GM18951 (cell line): ENCODE measurements around the gene RPL21.

Source experiments
- POLR2A ChIP-seq: IDR thresholded peaks from 4 replicates; pipeline ENCODE4 v1.6.1; 2011; ENCODE audit warnings: mild to moderate bottlenecking; ENCODE audit not compliant: insufficient read length, insufficient read depth; ENCODE audit errors: extremely low read depth
- in situ Hi-C: fragments of 300-500 bp; cut with MboI; formaldehyde crosslinking; loops from one replicate; pipeline ENCODE4 v1.12.0; 2022; ENCODE audit warnings: low sequenced_read_pairs, mixed read lengths, inconsistent platforms; ENCODE audit not compliant: unreplicated experiment

Gene RPL21

DNA sequence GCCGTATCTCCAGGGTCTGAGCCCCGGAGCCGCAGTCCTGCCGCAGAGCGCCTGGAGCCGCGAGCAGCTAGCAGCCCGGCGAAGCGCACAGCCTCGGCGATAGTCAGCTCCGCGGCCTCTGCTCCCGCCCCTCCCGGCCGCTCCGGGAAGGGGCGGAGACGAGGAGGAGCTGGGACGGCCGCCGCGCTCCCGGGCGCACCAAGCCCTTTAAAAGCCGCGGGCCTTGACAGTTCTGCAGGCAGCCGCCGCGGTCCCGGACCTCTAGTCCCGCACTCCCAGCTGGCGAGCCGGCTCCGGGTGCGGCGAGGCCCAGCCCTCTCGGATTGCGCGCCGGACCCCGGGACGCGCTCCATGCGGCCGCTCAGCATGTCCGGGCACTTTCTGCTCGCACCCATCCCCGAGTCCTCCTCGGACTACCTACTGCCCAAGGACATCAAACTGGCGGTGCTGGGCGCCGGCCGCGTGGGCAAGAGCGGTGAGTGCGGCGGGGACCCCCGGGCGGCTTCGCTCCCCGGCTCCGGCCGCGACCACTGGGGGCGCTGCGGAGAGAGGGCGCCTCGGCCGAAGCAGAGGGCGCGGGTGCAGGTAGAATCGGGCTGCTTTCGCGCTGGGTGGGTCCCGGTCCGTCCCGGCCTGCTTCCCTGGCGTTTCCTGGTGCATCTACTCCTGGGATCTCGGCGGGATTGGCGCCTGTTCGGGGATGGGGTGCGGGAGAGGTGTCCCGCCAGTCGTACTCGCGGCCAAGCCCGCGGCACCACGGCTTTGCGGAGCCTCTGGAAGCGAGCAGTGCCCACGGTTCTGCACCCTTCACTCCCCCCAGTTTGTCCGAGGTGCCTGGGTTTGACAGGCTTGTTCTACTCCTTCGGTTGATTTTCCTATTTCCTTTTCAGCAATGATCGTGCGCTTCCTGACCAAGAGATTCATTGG lies 19.5 kb downstream of the RPL21 start, which contains the start of gene RASL11A:
TSS of gene RASL11A (plus strand) at position 237 of the 927 bp plus-strand sequence. CDS start at position 352, 115 bp downstream.
- peak; percentile 45 for TF ChIP-seq POLR2A
- in situ Hi-C loops: loop anchor here (10.0 kb wide), 1 partner anchor 286 kb away; no protein-coding TSS in a partner anchor

DNA sequence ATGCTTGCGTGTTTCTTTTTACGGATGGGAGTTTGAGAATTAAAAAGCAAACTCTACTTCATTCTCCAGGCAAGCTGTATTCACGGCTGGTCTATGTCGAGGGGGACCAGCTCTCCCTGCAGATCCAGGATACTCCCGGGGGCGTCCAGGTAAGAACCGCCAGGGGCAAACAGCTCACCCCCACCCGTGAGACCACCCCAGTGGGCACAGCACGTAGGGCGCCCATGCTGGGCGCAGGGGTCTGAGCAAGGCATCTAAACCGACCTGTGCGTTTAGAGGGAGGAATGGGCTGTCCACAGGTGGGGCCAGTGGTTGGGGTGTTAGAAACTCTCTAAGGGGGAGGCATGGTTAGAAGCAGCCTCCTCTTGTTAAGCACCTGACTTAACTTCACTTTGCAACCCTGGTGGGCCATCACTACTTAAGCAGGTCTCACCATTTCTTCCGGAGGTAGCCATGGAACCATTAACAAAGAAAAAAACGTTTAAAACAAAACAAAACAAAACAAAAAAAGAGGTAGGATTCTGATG lies 20.3 kb downstream of the RPL21 start:
- in situ Hi-C loops: loop anchor here (10.0 kb wide), 1 partner anchor 287 kb away; no protein-coding TSS in a partner anchor
- no peak for TF ChIP-seq POLR2A

DNA sequence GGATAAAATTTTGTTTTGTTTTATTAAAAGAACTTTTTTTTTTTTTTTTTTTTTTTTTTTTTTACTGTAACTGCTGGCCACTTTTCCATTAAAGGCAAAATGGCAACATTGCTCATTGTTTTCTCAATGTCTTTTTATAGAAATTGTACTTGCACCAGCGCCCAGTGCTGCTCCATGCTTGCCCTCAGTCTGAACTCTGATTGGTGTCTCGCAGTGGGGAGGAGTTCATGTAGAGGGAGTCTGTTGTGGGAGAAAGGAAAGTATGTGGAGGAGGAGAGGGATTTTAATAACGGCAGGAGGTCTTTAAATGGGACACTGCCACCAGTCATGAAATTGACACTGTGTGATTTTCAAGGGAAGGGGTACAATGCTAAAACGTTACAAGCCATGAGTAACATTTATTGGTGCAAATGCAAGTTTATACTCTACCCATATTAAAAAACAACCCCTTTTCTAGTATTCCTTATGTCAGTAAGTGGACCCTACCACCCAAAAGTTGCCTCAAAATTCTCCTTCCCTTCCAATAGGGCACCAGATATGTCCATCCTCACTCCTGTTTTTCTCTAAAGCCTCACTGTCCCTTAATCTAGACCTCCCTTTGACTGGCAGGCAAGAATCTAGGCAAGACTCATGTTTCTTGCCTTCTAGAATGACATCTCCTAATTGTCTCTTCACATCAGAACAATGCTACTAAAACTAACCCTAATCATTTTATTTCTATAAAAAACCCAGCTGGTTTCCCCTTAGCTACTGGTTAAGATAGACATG lies 22.5 kb downstream of the RPL21 start:
- in situ Hi-C loops: loop anchor here (10.0 kb wide), 1 partner anchor 289 kb away; no protein-coding TSS in a partner anchor
- TF ChIP-seq POLR2A: no peak

DNA sequence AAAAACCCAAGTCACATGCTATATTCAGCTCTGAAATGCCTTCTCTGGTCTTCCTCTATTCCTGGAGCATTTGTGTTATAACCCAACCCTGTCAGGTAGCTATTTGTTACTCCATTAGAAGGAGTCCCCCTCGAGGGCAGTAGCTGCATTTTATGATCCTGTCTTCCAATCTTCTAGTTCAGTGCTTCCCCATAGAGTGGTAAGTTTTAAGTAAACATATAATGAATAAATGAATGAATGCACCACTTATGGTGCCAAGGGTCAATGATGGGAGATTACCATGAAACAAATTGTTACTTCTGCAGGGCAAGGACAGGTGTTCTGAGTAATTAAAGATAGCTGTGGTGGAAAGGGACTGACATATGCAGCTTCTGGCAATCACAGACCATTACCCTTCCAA lies 23.3 kb downstream of the RPL21 start:
- in situ Hi-C loops: loop anchor here (10.0 kb wide), 1 partner anchor 290 kb away; no protein-coding TSS in a partner anchor

DNA sequence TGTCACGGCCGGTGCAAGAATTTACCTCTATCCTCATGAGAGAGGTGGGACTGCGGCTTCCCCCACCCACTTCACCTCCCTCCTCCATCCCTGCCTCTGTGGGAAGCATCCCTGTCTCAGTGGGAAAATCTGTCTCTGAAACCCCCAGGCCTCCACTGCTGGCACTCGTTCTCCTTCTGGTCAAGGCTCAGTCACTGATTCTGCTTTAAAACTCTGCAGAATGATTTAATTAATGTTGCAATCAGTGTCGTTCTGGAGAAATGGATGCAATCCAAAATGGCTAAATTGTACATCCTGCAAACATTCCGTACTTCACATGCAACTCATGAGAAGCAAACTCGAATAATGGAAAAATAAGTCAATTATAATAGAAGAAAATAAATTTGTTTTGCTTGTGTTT lies 24.8 kb downstream of the RPL21 start:
- in situ Hi-C loops: loop anchor here (10.0 kb wide), 1 partner anchor 291 kb away; no protein-coding TSS in a partner anchor
- no peak for TF ChIP-seq POLR2A

More for the DNA sequence above, 23.3 kb downstream of the RPL21 start:
- no peak for TF ChIP-seq POLR2A

DNA sequence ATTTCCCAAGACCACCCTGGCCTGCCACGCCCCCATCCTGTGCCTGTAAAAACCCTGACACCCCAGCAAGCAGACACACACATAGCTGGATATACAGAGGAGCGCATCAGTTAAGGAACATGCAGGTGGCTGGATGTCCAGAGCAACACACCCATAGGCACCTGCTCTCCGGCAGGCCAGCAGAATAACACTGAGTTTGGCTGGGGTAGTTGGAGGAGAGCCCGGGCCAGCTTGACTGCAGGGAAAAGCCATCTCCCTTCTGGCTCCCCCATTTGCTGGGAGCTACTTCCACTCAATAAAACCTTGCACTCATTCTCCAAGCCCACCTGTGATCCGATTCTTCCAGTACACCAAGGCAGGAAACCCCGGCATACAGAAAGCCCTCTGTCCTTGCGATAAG lies 28.1 kb downstream of the RPL21 start:
- in situ Hi-C loops: loop anchor here (10.0 kb wide), 1 partner anchor 295 kb away; no protein-coding TSS in a partner anchor
- TF ChIP-seq POLR2A: no peak

DNA sequence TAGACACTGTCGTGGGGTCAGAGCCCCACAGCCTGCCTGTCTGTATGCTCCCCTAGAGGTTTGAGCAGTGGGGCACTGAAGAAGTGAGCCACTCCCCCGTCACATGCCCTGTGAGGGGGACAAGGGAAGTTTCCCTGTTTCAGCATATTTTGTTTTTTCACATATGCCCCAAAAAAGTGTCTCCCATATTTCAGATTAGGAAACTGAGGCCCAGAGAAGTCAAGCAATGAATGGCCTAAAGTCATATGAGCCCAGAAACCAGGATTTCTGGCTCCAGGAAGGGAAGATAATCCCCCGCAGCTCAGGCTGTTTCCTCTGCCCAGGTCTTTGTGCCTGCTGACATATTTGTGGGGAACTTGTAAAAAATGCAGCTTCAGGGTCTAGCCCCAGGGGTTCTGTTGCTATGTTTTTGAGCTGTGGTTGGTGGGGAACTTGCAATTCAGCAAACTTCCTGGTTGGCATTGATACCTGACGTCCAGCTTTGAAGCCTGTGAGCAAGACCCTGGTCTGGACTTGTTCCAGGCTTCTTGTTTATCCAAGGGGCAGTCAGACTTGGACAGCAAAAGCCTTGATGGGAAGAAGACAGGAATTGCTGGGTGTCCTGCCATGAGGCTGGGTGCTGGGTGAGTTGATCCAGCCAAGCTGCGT lies 28.8 kb downstream of the RPL21 start:
- no peak for TF ChIP-seq POLR2A
- in situ Hi-C loops: no loop called here

DNA sequence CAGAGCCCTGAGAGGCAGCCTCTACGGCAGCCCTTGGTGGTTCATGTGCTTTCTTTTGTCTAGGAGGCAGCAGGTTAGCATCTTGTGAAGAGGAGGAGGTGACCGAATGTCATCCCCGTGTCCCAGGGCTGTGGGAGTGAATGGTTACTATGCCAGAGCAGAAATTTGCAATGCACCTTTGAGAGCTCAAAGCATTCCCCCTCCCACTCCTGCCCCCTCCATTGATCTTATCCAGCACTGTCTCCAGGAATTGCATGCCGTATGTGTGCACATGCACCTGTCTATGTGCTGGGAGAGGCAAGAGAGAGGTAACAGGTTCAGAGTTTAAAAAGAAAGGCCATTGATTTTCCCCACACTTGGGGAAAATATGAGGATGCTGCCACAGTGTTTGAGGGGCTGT lies 29.5 kb downstream of the RPL21 start:
- no peak for TF ChIP-seq POLR2A
- in situ Hi-C loops: no loop called here

DNA sequence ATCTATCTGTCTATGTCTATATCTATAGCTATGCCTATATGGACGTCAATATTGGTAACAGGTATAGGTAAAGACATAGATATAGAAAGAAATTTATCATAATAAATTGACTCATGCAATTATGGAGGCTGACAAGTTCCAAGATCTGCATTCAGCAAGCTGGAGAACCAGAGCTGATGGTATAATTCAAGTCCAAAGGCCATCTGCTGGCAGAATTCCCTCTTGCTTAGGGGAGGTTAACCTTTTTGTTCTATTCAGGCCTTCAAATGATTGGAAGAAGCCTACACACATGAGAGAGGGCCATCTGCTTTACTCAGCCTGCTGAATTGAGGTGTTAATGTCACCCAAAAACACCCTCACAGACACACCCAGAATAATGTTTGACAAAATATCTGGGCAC lies 30.1 kb downstream of the RPL21 start:
- TF ChIP-seq POLR2A: no peak
- in situ Hi-C loops: no loop called here

DNA sequence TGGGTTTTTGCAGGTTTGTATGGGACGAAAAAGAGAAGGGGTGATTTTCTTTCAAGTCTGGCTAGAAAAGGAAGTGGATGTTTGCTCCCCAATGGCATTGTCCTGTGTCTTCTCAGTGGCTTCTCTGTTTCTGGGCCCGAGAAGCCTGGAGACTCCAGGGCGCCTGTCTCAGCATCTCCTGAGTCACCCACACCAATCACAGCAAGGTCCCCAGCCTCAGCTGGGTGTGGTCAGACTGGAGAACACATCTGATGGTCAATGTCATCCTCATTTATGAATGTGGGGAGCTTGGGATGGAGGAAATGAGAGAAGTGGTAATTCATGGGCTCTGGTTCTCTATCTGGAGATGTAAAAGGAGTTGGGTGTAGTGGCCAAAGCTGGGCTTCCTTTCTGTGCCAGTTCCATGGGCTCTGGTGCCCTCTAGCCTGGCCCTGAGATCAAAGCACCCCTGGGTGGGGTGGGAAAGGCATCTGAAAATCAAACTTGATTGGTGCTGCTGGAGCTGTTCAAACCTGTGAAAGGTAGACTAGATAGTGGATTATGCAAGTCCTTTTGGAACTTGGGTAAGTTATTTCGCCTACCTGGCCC lies 32.6 kb downstream of the RPL21 start:
- no peak for TF ChIP-seq POLR2A
- in situ Hi-C loops: no loop called here

DNA sequence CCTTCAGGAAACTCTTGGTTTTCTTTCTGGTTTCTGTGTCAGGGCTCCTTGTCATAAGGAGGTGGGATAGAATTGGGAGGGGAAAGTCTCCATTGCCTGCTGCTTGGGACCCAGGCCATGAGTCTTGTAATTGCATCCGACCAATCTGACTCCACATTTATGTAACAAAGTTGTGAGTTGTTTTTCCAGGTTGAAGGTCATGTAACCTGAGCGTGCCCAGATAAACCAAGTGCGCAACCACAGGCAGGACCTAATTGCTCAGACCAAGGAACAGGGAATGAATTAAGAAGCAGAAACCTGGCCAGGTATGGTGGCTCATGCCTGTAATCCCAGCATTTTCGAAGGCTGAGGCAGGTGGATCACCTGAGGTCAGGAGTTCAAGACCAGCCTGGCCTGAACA lies 37.0 kb downstream of the RPL21 start:
- in situ Hi-C loops: no loop called here
- TF ChIP-seq POLR2A: no peak

DNA sequence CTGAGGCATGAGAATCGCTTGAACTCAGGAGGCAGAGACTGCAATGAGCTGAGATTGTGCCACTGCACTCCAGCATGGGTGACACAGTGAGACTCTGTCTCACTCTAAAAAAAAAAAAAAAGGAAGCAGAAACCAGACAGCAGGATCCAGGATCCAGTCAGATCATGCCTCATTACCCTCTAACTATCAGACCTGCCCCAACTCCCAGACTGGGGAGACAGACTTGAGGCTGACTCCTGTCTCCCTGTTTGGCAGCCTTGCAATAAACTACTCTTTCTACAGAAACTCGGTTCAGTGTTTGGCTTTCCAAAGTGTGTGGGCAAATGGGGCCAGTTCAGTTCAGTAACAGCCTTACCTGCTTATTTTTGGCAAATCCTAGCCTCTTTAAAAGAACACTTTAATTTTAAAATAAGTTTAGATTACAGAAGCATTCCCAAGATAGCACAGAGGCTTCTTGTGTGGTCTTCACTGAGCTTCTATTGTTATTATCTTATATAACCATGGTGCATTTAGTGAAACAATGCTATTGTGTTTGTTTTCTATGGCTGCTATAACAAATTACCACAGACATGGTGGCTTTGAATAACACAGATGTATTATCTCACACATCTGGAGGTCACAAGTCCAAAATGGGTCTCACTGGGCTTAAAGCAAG lies 37.8 kb downstream of the RPL21 start:
- in situ Hi-C loops: no loop called here
- TF ChIP-seq POLR2A: no peak
